MM.1S (cell line): ENCODE data around the gene PLCG2.

ENCODE experiments used
- DNase-seq: peaks from one replicate; pipeline ENCODE4 v3.0.0-alpha.2; 2015
- H2AFZ ChIP-seq: fragments of 300-600 bp; sonication (generic); 2 replicates; pipeline ENCODE4 v1.6.0; 2016; ENCODE audit warnings: antibody characterized with exemption, low read length
- H3F3A ChIP-seq: fragments of 300-600 bp; sonication (generic); 2 replicates; pipeline ENCODE4 v1.6.1; 2016; ENCODE audit warnings: mild to moderate bottlenecking, antibody characterized with exemption, low read length, moderate library complexity, mixed read lengths; ENCODE audit not compliant: insufficient read depth
- H3K27ac ChIP-seq: fragments of 300-600 bp; sonication (generic); 2 replicates; pipeline ENCODE4 v1.5.1; 2016; ENCODE audit warnings: mild to moderate bottlenecking, low read length
- H3K27me3 ChIP-seq: fragments of 300-600 bp; sonication (generic); replicated peaks from 2 replicates; pipeline ENCODE4 v1.6.0; 2016; ENCODE audit warnings: low read length; ENCODE audit not compliant: insufficient read depth
- H3K36me3 ChIP-seq: fragments of 300-600 bp; sonication (generic); replicated peaks from 2 replicates; pipeline ENCODE4 v1.6.1; 2016; ENCODE audit warnings: mild to moderate bottlenecking, low read length, mixed read lengths; ENCODE audit not compliant: insufficient read depth
- H3K4me1 ChIP-seq: fragments of 300-600 bp; sonication (generic); 2 replicates; pipeline ENCODE4 v1.6.1; 2016; ENCODE audit warnings: low read length, mixed read lengths
- H3K4me2 ChIP-seq: fragments of 300-600 bp; sonication (generic); 2 replicates; pipeline ENCODE4 v1.6.0; 2016; ENCODE audit warnings: low read depth, low read length
- H3K4me3 ChIP-seq: fragments of 300-600 bp; sonication (generic); 2 replicates; pipeline ENCODE4 v1.5.1; 2016; ENCODE audit warnings: low read length, mixed read lengths
- H3K79me2 ChIP-seq: fragments of 300-600 bp; sonication (generic); 2 replicates; pipeline ENCODE4 v1.6.1; 2016; ENCODE audit warnings: mixed run types, low read length, mixed read lengths
- H3K9ac ChIP-seq: fragments of 300-600 bp; sonication (generic); 2 replicates; pipeline ENCODE4 v1.6.1; 2016; ENCODE audit warnings: low read length, mixed read lengths
- H3K9me2 ChIP-seq: fragments of 300-600 bp; sonication (generic); replicated peaks from 2 replicates; pipeline ENCODE4 v1.6.1; 2016; ENCODE audit warnings: mild to moderate bottlenecking, low read length, mixed read lengths; ENCODE audit not compliant: insufficient read depth
- H3K9me3 ChIP-seq: fragments of 300-600 bp; sonication (generic); replicated peaks from 2 replicates; pipeline ENCODE4 v1.6.1; 2016; ENCODE audit warnings: mild to moderate bottlenecking, low read length, mixed read lengths; ENCODE audit not compliant: insufficient read depth
- H4K20me1 ChIP-seq: fragments of 300-600 bp; sonication (generic); 2 replicates; pipeline ENCODE4 v1.6.1; 2016; ENCODE audit warnings: mild to moderate bottlenecking, low read length, moderate library complexity, mixed read lengths; ENCODE audit not compliant: insufficient read depth
- CTCF ChIP-seq: fragments of 300-600 bp; sonication (generic); IDR thresholded peaks from 2 replicates; pipeline ENCODE4 v1.5.1; 2016; ENCODE audit warnings: antibody characterized with exemption, low read length, mixed read lengths
- EZH2 ChIP-seq: fragments of 300-600 bp; sonication (generic); optimal IDR thresholded peaks from 2 replicates; pipeline ENCODE3; 2017; ENCODE audit warnings: low read depth, mild to moderate bottlenecking, antibody characterized with exemption, low read length, mixed read lengths
- EZH2phosphoT487 ChIP-seq: fragments of 300-600 bp; sonication (generic); IDR thresholded peaks from 2 replicates; pipeline ENCODE4 v1.6.1; 2018; ENCODE audit warnings: antibody characterized with exemption, low read length

Gene PLCG2

GRCh38 chr16:81778861-81779535 lies at the start of gene PLCG2:
PLCG2 (plus strand) TSS chr16:81779291; CDS start chr16:81785990, 6,699 bp downstream.
- H3K27me3 ChIP-seq: no peaks in the 10 kb centered on the region
- peak within 1 kb of the TSS; percentile 81; the same call in 1 of the 2 replicates for H2AFZ ChIP-seq
- H4K20me1 ChIP-seq: no peaks in the 10 kb centered on the region
- no peaks in the 10 kb centered on the region for H3K9me2 ChIP-seq
- TF ChIP-seq EZH2phosphoT487 (no peak), CTCF (no peak), EZH2 (no peak)
- peak; percentile 66 for DNase-seq
- H3K79me2 ChIP-seq: peaks cover 22% of the 10 kb centered on the region
- peak within 1 kb of the TSS; percentile 70 for H3K4me3 ChIP-seq
- no peaks in the 10 kb centered on the region for H3K4me1 ChIP-seq
- H3K9me3 ChIP-seq: no peaks in the 10 kb centered on the region
- no peaks in the 10 kb centered on the region for H3K36me3 ChIP-seq
- no peaks in the 10 kb centered on the region for H3F3A ChIP-seq
- peak within 1 kb of the TSS; percentile 54 for H3K9ac ChIP-seq
- peak within 1 kb of the TSS; percentile 83 for H3K4me2 ChIP-seq
- H3K27ac ChIP-seq: no peak within 1 kb of the TSS

- Histone ChIP-seq H3K4me2 (no peak overlapping the region), H3K9ac (no peak overlapping the region), H3K4me3 (no peak overlapping the region), H3K36me3 (no peaks in the 10 kb centered on the region), H3K9me3 (no peaks in the 10 kb centered on the region), H3K4me1 (no peaks in the 10 kb centered on the region), H3K9me2 (no peaks in the 10 kb centered on the region), H3F3A (no peaks in the 10 kb centered on the region), H2AFZ (no peak overlapping the region), H3K27ac (no peak overlapping the region), H3K79me2 (no peaks in the 10 kb centered on the region), H4K20me1 (no peaks in the 10 kb centered on the region), H3K27me3 (no peaks in the 10 kb centered on the region)
- DNase-seq: no peak
- TF ChIP-seq CTCF: no peak
- TF ChIP-seq EZH2: no peak
- no peak for TF ChIP-seq EZH2phosphoT487
These were observed 49.6 kb upstream of the PLCG2 start for GRCh38 chr16:81729451-81729850.

- H3F3A ChIP-seq: no peaks in the 10 kb centered on the region
- no peaks in the 10 kb centered on the region for H3K36me3 ChIP-seq
- H3K9me2 ChIP-seq: no peaks in the 10 kb centered on the region
- peak overlapping the region; percentile 33; the same call in 1 of the 2 replicates for H3K4me3 ChIP-seq
- TF ChIP-seq CTCF: peak; percentile 50
- no peak for TF ChIP-seq EZH2phosphoT487
- TF ChIP-seq EZH2: no peak
- DNase-seq: peak; percentile 13
- no peaks in the 10 kb centered on the region for H3K4me1 ChIP-seq
- no peaks in the 10 kb centered on the region for H4K20me1 ChIP-seq
- H3K27me3 ChIP-seq: no peaks in the 10 kb centered on the region
- H3K79me2 ChIP-seq: no peaks in the 10 kb centered on the region
- peak overlapping the region; percentile 69 for H2AFZ ChIP-seq
- no peak overlapping the region for H3K9ac ChIP-seq
- no peaks in the 10 kb centered on the region for H3K9me3 ChIP-seq
- H3K27ac ChIP-seq: no peak overlapping the region
- H3K4me2 ChIP-seq: peak overlapping the region; percentile 69
These were observed 48.7 kb upstream of the PLCG2 start for GRCh38 chr16:81730090-81731051.
